ENCODE data around the gene TEX35. TPM values are rescaled to one million over a fixed set of nuclear protein-coding genes. Genes with fewer than 3 reads are reported as not detected.

TEX35 gene
- 0.08 to 0.12 TPM in 2 of 5 replicates, not detected in the others for total RNA-seq (2022; extraction: Qiagen RNA extraction; ENCODE audit: low read depth)

DNA sequence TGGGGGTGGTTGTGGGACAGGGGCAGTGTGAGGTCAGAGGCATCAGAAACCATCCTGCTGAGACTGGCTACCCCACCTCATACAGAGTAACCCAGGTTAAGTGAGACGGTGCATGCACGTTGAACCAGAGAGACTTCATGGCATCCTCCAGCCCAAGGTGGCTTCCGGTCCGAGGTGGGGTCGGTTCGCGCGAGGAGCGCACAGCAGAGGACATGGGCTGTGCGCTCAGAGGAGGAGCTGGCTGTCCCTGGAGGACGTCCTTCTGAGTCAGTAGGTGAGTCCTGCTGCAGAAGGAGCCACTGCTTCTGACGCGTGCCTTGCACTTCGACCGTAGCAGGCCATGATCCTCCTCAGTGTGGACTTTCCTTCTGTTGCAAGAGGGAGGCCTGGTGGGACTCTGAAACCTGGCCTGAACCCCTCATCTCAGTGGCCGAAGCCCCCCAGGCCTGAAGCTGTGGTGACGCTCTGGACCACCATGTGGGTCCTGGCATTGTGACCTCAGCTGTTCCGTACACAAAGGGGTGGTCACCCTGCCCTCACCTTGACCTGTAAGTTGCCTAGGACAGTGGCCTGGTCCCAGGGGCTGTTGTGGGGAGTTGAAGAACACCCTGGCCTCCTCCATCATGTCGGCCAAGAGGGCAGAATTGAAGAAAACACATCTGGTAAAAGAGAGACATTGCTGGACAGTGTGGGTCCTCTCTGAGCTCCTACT lies at the start of gene TEX35:
Gene TEX35, plus strand, starts transcription at position 544 of the 712 bp plus-strand sequence. Its CDS starts 80 bp downstream, at position 624.

DNA sequence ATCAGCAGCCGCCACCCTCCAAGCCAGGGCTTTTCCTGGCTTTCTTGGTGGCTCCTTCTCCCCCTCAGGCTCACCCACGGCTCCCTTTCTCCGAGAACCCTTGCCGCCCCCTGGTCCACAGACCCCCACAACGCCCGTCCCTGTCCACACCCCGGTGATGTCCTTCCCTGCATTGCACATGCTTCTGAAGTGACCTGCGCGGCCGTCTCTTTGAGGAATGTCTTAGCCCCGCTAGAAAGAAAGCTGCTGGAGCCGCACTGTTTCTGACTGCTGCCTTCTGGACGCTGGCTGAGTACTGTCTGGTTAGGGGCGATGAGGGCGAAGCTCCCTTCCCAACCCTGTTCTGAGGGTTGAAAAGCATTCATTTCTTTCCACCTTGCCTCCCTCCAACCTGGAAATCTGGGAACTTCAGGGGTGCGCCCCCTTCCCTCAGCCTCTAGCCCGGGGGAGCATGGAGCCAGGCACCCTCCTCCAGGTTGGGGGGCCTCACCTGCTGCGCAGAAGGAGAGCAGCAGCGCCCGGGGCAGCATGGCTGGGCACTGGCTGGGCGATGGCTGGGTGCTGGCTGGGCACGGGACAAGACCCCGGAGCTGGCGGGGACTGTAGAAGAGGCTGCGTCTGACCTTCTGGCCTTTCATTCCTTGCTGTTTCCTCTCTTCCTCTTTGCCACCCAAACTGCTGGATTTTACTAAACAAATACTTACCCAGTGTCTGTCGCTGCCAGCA lies 16.3 kb upstream of the TEX35 start, which contains the start of gene CLEC20A:
Gene CLEC20A, minus strand, starts transcription at position 555 of the 726 bp plus-strand sequence. Its CDS starts 25 bp downstream, at position 530.

Other genes with a start within 250 kb of the TEX35 start
- not detected in 5 replicates for gene CLEC20A, start 16.1 kb upstream of the TEX35 start, total RNA-seq (2022; extraction: Qiagen RNA extraction; ENCODE audit: low read depth)
- 13.1 to 28.5 TPM (median 23.0 TPM) in 5 replicates for gene RALGPS2, start 212.1 kb downstream of the TEX35 start, total RNA-seq (2022; extraction: Qiagen RNA extraction; ENCODE audit: low read depth)

Data from A549 treated with RU486 at 1 μM for 4 hours (cell line).